Mammary epithelial cell (primary cell): ENCODE results near the gene WSCD2.

Source experiments
- CTCF ChIP-seq, 2 donors: IDR thresholded peaks in 1 of 2; conservative IDR thresholded peaks in 1 of 2; 2 replicates each; pipeline ENCODE4 v1.5.1; 2011 to 2012; ENCODE audit warnings: inconsistent platforms in 2 of 2, low read length in 2 of 2, mild to moderate bottlenecking in 2 of 2, control low read depth in 1 of 2, low read depth in 1 of 2; ENCODE audit not compliant: insufficient read depth in 1 of 2; ENCODE audit errors: extremely low read depth in 1 of 2
- EZH2 ChIP-seq: IDR thresholded peaks from 2 replicates; pipeline ENCODE4 v1.6.1; 2012; ENCODE audit warnings: low read length, inconsistent platforms, borderline replicate concordance

- TF ChIP-seq EZH2 (no peak), CTCF (conservative IDR thresholded peaks at IDR 0.05 in 1 of 2, IDR thresholded peaks at IDR 0.05 in 1 of 2; ENCODE audit: extremely low read depth in 1 of 2, insufficient read depth in 1 of 2, low read depth in 1 of 2, low read length in 2 of 2) (no peak)
Measured at GRCh38 chr12:108269224-108269623, 140.1 kb downstream of the WSCD2 start.
